Kasumi-1 (cell line): ENCODE measurements around the gene USP28.
"Not testable (repeated sequence)": the region's sequence is repeated elsewhere in the genome, so short reads cannot be mapped to it uniquely, and the experiment has no call there.

ENCODE experiments used
- DNase-seq, 2 experiments: peaks; one replicate each; lab custom pipeline; 2025; lab: John Stamatoyannopoulos, UW

The USP28 gene

DNA sequence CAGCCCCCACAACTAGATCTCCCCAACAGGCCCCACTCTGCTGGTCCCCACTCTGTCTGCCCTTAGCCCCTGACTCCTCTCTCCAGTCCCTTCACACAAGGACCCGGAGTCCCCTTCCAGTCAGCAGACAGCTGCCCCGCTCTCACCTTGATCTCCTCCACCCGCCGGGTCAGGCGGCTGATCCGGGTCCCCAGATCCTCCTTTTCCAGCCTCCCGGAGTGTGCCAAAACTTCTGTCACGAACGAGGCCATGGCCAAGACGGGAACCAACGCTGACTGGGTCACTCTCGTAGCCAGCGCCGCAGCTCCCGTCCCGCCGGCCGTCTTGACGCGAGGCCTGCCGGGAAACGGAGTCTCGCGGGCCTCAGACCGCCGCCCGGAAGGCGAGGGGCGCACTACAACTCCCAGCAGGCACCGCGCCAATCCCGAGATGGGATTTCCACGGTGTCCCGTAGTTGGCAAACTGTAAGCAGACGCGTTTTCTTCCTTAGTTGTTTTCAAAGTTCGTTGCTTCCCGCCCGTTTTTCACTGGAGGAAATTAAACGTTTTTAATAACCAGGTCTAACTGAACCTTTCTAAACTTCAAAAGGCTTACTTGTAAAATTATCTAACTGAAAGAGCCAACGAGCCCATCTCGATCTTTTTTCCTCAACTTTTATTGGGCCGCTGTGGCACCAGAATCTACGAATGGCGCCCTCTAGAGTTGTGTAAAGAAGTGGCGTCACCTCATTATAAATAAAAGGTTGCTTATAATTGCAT lies 101.8 kb downstream of the USP28 start, which contains the start of gene ZW10:
TSS of gene ZW10 (minus strand) at position 277 of the 758 bp plus-strand sequence. CDS start at position 251, 26 bp downstream.
- DNase-seq, result peak; percentile 91 to 93

GRCh38 chr11:113773092-113773415 lies 102.3 kb downstream of the USP28 start:
- peak in 1 of 2 experiments; percentile 55 for DNase-seq

- no peak for DNase-seq
These were observed 103.4 kb downstream of the USP28 start for GRCh38 chr11:113771964-113772363.

- no peak for DNase-seq
These were observed 110.7 kb downstream of the USP28 start for GRCh38 chr11:113764527-113765219.

- DNase-seq, result not testable (repeated sequence)
These were observed 112.3 kb downstream of the USP28 start for GRCh38 chr11:113763040-113763439.

DNA sequence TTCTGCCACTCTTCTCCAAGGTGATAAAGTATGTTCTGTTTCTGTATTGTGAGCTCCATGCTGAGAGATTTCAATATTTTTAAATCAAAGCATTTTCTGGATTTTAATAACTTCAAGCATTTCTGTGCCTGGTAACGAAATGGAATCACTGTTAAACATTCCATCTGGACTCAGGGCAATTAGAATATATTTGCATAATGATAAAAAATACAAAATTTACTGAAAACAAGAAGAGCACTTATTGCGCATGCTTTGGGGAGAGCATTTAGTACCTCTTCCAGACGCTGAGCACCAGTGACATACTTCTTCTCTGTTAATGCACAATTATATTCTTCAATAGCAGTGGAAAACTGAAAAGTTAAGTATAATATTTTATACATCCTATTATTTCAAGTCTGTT lies 115.1 kb downstream of the USP28 start:
- DNase-seq, result no peak

GRCh38 chr11:113752932-113753331 lies 122.4 kb downstream of the USP28 start:
- no peak for DNase-seq
